Stimulated activated CD8-positive, alpha-beta memory T cell treated with anti-CD3 and anti-CD28 coated beads, Interleukin-15, amount 100 ng/mL, for 24 hours (primary cell): ENCODE results near the gene BBS9.

ENCODE experiments used
- DNase-seq: peaks from one replicate; pipeline ENCODE4 v3.0.0-alpha.2; 2020; ENCODE audit warnings: low read depth

The BBS9 gene

GRCh38 chr7:33127085-33127484, 2.3 kb upstream of the BBS9 start:
- no peak for DNase-seq

DNA sequence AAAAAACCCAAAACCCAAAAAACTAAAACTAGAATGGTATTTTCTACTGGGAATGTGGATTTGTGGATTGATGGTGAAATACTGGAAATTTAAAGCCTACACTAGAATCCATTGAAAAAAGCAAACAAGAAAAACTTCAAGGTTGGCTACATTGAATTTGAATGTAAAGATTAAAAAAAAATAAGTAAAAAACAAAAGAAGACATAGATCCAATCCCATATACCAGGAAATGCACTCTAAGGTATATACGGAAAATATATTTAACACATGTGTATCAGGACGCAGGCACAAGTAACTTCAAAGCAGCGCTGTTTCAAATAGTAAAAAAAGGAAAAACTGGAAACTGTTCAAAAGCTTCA, 754 bp upstream of the BBS9 start:
- no peak for DNase-seq

GRCh38 chr7:33129806-33130153, 416 bp downstream of the BBS9 start:
- DNase-seq = no peak

DNA sequence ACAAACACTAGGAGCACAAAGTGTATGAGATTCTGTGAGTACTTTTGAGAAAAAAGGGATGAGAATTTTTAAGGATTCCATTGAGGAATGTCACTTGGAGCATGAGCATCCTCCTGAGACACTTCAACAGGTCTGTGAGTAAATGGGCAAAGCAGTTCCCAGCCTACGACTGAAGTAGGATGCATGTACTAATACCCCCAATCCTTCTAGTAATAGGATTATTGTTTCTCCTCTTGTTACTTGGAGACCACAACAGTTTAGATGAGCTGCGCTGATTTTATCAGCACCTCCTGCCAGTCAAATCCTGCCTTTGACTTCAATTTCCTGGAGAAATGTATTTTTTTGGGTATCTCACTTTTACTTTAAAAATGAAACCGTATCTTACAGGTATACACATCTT, 820 bp downstream of the BBS9 start:
- DNase-seq = no peak

- DNase-seq = no peak
These were observed 7.7 kb downstream of the BBS9 start for GRCh38 chr7:33137103-33137502.

DNA sequence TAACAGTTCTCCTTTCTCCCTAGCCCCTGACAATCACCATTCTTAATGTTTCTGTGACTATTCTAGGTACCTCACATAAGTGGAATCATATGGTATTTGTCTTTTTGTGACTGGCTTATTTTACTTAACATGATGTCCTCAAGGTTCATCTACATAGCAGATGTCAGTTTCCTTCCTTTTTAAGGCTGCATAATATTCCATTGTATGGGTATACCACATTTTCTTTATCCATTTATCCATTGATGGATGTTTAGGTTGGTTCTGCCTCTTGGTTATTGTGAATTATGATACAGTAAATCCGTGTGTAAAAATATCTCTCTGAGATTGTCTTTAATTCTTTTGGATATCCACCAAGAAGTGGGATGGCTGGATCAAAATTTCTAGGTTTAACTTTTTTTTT, 13.2 kb downstream of the BBS9 start:
- DNase-seq = no peak

DNA sequence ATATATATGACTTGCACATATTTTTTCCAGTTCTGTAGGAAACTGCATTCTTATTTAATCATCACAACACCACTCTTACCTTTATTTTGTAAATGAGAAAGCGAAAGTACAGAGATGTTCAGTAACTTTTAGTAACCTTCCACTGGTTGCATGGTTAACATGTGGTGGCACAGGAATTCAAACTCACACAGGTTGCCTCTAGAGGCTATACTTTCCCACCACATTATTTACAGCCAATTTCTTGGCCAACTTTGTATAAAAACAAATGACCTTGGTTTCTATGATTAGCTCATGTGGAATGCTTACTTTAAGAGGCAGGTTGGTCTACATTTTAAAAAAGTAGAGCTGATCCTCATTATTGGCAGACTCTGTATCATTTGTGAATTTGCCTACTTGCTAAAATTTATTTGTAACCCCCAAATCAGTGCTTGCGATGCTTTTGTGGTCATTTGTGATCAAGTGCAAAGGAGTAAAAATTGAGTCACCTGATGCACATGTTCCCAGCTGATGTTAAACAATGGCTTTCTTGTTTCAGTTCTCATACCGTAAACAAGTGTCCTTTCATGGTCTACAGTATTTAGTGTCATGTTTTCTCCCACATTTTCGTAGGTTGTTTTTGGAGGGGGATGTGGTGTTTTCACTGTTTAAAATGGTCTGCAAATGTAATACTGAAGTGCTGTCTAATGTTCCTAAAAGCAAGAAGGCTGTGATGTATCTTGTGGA, 14.8 kb downstream of the BBS9 start:
- no peak for DNase-seq

GRCh38 chr7:33145156-33145555, 15.8 kb downstream of the BBS9 start:
- DNase-seq = no peak

DNA sequence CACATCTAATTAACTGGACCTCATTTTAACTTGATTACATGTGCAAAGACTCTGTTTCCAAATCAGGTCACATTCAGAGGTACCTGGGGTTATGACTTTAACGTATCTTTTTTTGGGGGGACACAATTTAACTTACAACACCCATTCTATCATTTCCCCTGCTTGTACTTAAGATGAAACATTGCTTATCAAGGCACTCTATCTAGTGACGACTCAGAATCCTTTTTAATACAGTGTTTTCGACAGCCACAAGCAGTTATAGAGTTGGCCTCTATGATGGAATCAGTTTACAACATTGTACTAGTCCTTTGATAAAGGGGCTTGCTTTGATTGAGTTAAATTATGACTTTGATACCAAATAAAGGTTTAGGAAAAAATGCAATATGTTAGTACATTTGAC, 22.7 kb downstream of the BBS9 start:
- no peak for DNase-seq

DNA sequence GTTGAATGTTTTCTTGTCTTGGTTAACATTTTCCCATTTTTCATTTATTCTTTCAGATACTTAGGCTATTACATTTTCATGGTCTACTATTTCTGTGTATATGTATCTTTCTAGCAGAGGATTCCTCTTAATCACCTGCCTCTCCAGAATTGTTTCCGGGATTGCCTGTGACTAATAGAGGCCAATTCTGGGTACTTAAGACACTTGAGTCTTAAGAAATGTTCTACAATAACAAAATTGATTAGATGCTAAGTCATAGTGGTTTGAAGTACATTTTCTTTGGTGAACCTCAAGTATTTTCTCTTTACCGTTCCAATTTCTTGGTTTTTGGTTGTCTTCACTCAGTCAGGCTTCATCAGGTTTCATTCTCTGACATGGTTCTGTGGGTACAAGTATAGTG, 26.4 kb downstream of the BBS9 start:
- DNase-seq = no peak

GRCh38 chr7:33156441-33156840, 27.1 kb downstream of the BBS9 start:
- DNase-seq = no peak

DNA sequence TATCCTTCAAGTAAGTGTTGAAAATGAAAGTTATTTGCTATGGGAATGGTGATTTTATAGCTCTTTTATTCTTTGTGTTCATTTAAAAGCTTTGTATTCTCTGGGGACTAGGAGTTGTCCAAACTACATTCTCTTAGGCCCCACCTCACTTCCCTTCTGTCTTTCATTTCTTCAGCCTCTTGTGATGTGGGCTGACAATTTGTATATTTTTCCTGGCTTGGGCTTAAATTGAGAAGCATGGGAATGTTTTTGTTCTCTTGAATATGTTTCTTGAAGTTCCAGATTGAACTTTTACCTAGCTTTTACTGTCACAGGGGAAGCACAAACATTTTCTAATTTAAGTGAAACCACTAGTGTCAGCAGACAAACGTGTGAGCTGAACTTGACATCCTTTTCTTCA, 27.9 kb downstream of the BBS9 start:
- no peak for DNase-seq

DNA sequence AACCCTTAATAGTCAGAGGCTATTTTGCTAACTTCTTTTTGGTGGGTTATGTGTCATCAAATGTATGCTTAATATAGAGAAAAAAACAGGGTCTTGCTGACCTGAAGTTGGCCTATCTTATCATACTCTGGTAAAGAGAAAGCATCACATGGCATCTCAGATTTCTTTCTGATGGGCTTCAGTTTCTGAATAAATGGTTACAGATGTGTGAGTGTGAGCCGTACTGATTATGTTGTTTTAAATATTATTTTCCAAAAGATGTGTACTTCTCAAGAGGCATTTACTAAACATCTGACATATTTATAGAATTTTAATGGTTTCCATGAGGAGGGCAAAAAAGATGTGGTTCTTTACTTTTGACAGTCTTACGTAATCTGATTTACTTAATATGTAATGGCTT, 28.4 kb downstream of the BBS9 start:
- no peak for DNase-seq

DNA sequence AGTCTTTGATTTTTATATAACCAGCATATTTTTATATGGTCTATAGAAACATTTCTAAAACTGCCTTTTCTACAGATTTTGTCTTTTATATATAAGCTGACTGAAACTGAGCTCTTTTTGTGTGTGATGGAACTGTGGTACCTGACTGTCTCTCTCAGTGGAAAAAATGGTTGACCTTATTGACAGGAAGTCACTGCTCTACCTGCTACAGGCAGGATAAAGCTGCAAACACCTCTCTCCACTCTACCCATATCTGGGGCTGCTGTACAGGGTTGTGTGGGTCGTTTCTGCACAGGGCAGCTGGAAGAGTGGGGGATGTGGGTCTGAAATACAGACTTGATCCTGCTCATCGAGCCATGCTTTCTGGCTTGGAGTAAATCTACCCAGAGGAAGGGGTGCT, 48.5 kb downstream of the BBS9 start:
- DNase-seq = no peak

DNA sequence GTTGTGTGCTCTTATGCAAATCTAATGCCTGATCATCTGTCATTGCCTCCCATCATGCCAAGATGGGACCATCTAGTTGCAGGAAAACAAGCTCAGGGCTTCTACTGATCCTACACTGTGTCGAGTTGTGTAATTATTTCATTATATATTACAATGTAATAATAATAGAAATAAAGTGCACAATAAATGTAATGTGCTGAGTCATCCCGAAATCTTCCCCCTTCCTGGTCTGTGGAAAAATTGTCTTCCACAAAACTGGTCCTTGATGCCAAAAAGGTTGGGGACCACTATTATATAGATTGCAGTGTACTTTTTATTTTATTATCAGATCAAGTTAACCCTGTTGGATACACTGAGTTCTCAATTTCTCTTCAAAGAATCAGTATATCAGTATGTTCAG, 50.2 kb downstream of the BBS9 start:
- no peak for DNase-seq

GRCh38 chr7:33183504-33183903, 54.1 kb downstream of the BBS9 start:
- DNase-seq = no peak

- no peak for DNase-seq
These were observed 55.5 kb downstream of the BBS9 start for GRCh38 chr7:33184828-33185227.

DNA sequence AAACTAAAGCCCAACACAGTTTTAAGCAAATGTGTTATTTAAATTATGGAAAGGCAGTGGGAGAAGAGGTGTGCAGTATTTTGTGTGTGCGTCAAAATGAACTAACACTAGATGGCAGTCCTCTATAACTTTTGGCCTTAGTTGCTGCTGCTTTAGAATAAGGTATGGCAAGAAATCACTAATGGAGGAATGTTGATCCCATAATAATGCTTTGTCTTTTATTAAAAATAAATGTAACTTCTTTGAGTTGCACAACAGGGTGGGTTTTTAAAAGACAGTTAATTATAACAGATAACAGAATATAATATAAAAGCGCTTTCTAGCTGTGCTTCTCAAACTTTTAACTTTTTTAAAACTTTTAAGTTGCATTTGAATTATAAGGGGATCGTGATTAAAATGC, 56.4 kb downstream of the BBS9 start:
- no peak for DNase-seq

GRCh38 chr7:33186192-33186591, 56.8 kb downstream of the BBS9 start:
- DNase-seq = no peak

GRCh38 chr7:33190688-33191304, 61.4 kb downstream of the BBS9 start:
- DNase-seq = no peak

DNA sequence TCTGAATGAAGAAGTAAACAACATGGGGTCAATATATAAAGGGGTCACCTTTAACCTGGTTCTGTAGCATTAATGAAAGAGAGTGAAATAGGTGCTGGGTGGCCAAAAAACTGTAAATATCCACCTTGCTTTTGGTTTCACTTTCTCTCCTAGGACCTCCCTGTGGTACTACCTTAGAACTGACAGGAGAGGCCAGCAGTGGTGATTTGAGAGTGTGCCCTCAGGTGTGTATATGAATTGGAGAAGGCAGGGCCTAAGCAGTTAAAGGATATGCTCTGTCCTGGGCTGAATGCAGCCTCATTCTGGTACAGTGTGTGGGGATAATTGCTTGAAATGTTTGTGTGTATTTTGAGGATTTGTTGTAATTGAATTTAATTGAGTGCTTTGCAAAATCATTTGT, 62.0 kb downstream of the BBS9 start:
- DNase-seq = no peak

DNA sequence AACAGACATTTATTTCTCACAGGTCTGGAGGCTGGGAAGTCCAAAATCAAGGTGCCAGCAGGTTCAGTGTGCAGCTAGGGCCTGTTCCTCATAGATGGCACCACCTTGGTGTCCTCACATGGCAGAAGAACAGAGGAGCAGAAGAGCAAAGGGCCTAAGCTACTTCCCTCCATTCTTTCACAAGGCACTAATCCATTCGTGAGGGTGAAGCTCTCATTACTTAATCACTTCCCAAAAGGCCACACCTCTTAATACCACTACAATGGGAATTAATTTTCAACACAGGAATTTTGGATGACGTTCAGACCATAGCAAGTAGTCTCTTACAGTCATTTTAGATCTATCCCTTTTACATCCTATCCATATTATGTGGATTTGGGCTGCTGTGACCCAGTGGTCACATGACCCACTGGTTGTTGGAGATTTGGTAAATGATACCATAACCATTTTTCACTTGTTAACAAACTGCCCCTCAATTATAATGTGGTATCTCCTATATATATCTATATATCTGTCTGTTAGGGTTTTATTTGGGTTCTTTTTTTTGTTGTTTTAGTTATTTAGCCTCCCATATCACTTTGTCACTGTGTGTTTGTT, 63.4 kb downstream of the BBS9 start:
- DNase-seq = no peak

DNA sequence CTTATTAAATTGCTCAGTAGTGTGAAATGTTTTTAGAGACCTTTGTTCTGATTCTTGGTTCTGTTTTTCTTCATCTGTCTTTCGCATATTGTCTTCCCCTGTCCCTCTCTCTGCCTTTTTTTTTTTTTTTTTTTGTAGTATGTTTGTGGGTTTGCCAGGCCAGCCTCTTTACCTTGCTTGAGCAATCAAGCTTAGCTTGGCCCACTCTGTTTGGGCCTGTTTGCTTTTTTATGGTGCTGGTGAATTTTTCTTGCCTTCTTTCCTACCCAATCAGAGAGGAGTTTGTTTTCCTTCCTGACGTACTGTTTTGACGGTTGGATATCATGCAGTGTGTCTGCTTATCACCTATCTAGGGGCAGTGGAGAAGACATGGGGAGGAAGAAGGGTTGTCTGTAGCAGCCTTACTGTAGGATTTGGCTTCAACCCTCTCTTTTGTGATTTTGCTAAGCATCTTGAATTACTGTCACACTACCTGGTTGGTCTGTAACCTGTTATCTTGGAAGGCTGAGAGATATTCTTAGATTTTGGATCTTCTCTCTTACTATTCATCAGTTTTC, 64.0 kb downstream of the BBS9 start:
- DNase-seq = no peak

GRCh38 chr7:33195264-33195663, 65.9 kb downstream of the BBS9 start:
- DNase-seq = no peak
